ENCODE results near the gene KTN1.

Gene KTN1

DNA sequence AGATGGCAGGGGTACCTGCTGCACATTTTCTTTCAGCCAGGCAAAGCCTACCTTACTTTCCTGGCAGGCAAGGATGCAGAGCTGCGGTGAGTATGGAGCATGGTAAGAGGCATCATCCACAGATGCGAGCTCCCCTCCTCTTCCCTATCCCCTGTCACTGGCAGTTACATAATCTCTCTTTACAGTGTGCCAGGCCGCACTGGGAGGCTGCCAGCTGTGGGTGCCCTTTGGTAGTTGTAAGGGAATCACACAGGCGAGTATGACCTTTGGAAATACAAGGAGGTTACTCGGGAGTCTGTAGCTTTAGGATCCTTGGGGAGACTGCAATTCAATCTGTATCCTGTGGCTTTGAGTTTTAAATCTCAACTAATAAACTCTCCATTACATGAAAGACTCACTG lies 132.5 kb downstream of the KTN1 start:
- DNase-seq (ENCODE audit: low read depth in 2 of 2, low spot score in 1 of 2) = no peak

DNA sequence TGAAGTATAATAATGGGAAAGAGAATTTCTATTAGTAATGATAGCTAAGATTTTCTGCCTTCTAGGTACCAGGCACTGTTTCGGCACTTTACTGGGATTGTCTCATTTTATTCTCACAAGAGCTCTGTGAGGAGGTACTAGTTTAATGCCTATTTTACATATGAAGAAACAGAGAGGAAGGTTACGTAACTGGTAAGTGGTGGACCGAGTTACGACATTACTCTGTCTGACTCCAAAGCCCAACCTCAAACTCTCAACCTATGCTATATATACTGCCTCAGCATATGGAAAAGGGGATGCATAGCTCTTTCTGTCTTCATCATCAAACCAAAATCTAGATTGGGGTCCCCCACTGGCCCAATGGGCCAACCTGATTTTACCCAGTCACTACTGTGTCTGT lies 133.5 kb downstream of the KTN1 start:
- DNase-seq (ENCODE audit: low read depth in 2 of 2, low spot score in 1 of 2) = no peak

DNA sequence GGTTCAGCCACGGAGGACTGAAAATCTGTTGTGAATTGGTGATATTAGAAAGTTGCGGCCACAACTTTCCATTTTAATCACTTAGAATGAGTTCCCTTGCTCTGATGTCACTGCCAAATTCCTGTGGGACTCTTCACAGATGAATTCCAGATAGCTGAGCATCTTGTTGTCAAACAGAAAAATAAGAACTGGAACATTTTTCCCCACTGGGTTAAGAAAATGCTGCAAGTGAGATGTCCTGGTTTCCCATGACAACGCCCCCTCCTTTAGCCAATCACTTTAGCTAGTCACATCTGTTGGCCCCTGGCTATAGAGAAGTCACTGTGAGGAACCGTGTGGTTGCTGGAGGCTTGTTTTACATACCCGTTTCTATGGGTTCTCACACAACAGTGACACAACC lies 135.9 kb downstream of the KTN1 start:
- no peak for DNase-seq (ENCODE audit: low read depth in 2 of 2, low spot score in 1 of 2)

DNA sequence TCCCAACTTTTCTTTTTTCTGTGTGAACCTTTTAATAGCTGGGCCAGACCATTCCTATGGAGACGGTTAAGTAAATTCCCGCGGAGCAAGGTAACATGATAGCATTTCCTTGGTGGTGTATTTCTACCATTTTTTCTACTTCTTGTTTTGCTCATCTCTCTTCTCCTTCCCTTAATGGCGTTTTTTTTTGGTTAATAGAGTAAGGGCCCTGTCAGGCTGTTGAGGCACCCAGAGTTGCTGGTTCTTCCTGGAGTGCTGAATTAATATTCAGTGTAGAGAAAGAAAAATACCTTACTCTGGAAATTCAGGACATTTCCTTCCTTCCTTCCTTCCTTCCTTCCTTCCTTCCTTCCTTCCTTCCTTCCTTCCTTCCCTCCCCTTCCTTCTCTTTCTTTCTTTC lies 137.6 kb downstream of the KTN1 start:
- no peak for DNase-seq (ENCODE audit: low read depth in 2 of 2, low spot score in 1 of 2)

DNA sequence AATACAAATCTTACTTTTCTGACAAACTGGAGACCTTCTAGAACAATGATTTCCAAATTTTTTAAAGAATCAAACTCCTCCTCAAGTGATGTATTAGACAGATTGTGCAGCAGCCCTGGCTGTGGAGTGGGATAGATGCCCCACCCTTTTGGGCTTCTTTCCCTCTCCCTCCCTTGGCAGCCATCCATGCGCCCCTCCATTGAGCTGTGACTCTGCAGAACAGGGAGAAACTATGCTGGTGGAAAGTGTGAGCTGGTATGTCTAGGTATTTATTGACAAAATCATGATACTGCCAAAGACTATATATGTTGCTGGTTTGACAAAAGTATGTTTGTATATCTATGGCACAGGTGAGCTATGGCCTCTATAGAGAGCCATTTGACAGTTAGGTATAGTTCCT lies 138.5 kb downstream of the KTN1 start:
- DNase-seq (ENCODE audit: low read depth in 2 of 2, low spot score in 1 of 2) = no peak

DNA sequence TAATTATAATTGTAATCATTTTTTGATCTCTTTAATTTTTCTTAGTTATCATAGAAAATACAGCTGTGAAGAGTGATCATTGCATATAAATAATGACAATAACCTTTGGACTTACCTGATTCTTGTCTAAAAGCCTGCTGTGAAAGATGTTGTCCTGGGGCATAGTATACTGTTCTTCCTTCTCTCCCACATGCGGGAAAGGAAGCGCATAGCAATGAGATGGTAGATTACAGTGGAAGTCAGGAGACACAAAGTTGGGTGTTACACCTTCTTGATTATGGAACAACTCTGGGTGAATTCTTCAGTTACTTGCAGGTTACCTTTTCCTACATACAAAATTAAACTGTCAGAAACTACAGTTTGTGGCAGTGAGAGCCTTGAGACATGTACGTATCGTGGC lies 140.8 kb downstream of the KTN1 start:
- DNase-seq (ENCODE audit: low read depth in 2 of 2, low spot score in 1 of 2) = no peak

DNA sequence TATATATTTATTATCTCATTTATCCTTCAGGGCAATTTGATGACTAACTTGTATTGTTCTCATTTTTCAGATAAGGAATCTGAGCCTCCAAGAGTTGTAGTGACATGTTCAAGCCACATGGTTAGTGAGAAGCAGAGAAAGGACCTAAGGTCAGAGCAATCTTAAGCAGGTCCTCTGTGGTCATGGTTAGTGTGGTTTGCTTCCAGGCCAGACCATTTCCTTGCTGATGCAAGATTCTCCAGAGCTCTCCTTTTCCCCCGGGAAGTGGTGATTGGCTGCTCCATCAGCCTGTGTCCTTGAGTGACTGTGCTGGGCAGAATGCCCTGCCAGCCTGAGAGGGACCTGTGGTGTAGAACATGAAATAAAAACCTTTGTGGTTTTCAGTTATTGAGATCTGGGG lies 141.3 kb downstream of the KTN1 start:
- DNase-seq (ENCODE audit: low read depth in 2 of 2, low spot score in 1 of 2) = no peak

DNA sequence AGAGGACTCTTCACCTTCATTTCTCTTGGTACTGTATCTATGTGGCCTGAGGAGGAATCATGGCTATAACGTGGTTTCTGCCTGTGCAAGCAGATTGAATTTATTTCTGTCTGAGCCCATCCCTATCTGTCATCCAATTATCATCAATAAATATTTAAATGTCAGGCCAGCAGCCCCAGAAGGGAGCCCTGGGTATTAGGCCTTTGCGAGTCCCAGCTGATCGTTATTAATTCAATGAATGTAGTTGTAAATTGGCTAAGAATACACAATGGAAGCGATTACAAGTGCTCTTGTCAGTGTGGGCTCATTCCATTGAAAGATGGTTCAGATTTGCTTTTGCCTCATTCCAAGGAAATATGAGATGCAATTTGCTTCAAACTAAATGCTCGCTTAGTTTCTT lies 142.0 kb downstream of the KTN1 start:
- no peak for DNase-seq (ENCODE audit: low read depth in 2 of 2, low spot score in 1 of 2)

DNA sequence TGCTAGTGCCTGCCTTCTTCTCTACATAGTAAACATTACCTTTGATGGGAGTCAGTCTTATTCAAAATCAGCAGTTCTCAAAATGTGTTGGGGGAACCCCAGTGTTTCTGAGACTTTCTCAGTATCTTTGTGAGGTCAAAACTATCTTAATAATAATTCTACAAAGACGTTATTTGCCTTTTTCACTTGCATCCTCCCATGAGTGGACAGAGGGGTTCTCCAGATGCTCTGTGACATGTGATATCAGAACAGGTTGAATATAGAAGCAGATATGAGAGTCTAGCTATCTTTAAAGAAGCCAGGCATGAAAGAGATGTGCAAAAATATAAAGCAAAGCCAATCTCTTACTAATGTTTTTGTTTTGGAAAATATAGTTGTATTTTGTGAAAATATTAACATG lies 144.7 kb downstream of the KTN1 start:
- no peak for DNase-seq (ENCODE audit: low read depth in 2 of 2, low spot score in 1 of 2)

DNA sequence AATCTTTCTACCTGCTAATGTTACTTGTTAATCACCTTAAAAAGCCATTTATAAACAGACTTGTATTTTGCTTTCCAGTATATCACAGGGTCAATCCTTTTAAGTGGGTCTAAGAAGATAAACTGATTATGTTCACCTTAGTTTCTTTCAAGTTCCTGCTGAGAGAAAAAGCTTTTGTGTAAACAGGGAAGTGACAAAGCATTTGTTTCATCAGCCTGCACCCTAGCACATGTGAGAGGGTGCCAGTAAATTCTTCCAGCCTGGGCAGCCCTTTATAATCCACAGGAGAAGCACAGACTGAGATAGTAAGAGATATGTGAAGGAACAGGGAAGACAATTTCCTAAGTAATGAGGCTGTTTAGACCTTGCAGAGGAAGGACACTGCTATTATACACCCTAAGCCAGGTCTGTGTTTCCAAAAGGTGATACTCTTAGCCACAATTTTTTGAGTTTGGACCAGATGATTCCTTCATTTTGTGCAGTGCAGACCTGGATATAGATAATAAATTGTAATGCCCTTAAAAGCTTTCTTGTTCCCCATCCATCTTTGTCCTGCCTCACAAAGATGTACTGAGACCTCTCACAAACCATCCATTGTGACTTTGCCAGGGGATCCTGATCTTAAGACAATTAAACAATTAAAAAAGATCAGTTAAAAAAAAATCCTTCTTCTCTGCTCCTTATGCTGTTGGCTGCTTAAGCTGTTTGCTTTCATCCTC lies 150.7 kb downstream of the KTN1 start:
- no peak for DNase-seq (ENCODE audit: low read depth in 2 of 2, low spot score in 1 of 2)

DNA sequence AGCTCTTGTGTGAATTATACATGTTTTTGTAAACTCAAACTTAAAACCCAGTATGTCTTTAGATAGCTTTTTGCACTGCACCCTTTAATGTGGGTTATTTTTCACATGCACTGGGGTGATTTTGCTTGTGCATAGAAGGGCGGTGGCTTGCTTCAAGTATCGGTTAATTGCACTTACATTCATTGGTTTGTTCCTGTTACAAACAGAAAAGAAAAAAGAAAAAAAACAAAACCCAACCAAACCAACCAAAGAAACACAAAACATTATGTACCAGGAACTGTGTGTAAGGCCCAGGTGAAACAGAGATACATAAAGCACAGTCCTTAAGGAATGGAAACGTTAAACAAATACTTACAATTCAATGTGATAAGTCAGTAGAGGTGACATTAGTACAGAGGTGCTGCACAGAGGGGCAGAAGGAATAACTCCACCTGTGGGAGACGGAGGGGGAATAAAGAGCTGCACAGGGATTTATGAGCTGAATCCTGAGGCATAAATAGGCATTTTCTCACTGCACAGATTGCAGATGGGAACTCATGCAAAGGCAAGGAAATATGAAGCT lies 151.4 kb downstream of the KTN1 start:
- DNase-seq (ENCODE audit: low read depth in 2 of 2, low spot score in 1 of 2) = no peak

DNA sequence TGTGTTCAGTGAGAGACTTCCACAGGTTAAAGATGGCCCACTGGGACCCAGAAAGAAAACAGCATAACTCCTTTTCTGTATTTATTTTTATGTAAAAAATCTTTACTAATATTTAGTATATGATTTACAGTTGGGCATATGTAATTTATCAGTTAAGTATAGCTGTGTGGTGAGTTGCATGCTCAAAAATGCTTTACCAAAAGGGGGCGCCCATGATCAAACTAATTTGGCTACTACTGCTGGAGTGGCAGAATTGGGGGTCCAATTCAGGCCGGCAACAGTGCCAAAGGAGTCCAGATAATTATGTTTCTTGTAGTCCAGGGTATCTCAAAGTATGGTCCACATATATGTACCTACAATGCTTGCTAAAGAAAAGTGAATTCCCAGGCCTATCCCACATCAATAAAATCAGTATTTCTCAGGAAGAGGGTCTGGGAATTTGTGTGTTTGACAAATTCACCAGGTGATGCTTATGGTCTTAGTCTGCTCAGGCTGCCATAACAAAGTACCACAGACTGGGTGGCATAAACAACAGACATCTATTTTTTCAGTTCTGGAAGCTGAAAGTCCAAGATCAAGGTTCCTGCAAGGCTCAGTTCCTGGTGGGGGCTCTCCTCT lies 152.0 kb downstream of the KTN1 start:
- peak in 1 of 2 donors; percentile 42 for DNase-seq (ENCODE audit: low read depth in 2 of 2, low spot score in 1 of 2)

DNA sequence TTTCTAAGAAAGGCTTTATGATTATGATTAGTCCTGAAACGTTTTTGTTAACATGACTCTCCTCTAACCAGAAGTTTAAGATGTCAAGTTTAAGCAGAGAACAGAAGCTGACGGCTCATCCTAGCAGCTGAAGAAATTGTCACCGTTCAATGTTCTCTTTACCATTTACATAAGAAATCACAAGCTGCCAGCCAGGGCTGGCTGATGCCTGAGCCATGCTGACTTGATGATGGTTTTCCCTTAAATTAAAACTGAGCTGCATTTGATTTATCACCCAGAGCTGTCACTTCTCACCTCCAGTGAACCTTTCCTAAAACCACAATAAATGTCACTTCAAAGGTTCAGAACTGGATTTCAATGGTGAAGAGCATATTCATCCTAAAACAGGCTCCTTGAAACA lies 153.6 kb downstream of the KTN1 start:
- no peak for DNase-seq (ENCODE audit: low read depth in 2 of 2, low spot score in 1 of 2)
